CD4-positive, alpha-beta T cell treated with Interleukin-6 for 4 hours (primary cell): ENCODE results near the gene MVB12B.

Experiments
- DNase-seq: peaks from one replicate; pipeline ENCODE4 v3.0.0-alpha.2; 2020; ENCODE audit warnings: mixed read lengths

The MVB12B gene

GRCh38 chr9:126435626-126436025 lies 109.0 kb downstream of the MVB12B start:
- no peak for DNase-seq

- DNase-seq = no peak
These were observed 110.1 kb downstream of the MVB12B start for GRCh38 chr9:126436545-126437267.

- DNase-seq = no peak
These were observed 110.6 kb downstream of the MVB12B start for GRCh38 chr9:126437268-126437666.

GRCh38 chr9:126437701-126438100 lies 111.1 kb downstream of the MVB12B start:
- DNase-seq = no peak

GRCh38 chr9:126438741-126439401 lies 112.2 kb downstream of the MVB12B start:
- DNase-seq = no peak

- no peak for DNase-seq
These were observed 112.8 kb downstream of the MVB12B start for GRCh38 chr9:126439402-126439765.

- no peak for DNase-seq
These were observed 113.4 kb downstream of the MVB12B start for GRCh38 chr9:126439883-126440653.

GRCh38 chr9:126440940-126441339 lies 114.3 kb downstream of the MVB12B start:
- DNase-seq = no peak

GRCh38 chr9:126442636-126443035 lies 116.0 kb downstream of the MVB12B start:
- no peak for DNase-seq

- no peak for DNase-seq
These were observed 116.5 kb downstream of the MVB12B start for GRCh38 chr9:126443144-126443543.

GRCh38 chr9:126448136-126448535 lies 121.5 kb downstream of the MVB12B start:
- no peak for DNase-seq

- no peak for DNase-seq
These were observed 122.4 kb downstream of the MVB12B start for GRCh38 chr9:126448865-126449577.

GRCh38 chr9:126449725-126450667 lies 123.4 kb downstream of the MVB12B start:
- DNase-seq = no peak

- no peak for DNase-seq
These were observed 124.1 kb downstream of the MVB12B start for GRCh38 chr9:126450668-126451205.

- no peak for DNase-seq
These were observed 124.8 kb downstream of the MVB12B start for GRCh38 chr9:126451316-126451885.

GRCh38 chr9:126452106-126452505 lies 125.5 kb downstream of the MVB12B start:
- no peak for DNase-seq

- no peak for DNase-seq
These were observed 126.7 kb downstream of the MVB12B start for GRCh38 chr9:126453156-126453963.

- no peak for DNase-seq
These were observed 127.6 kb downstream of the MVB12B start for GRCh38 chr9:126454215-126454614.

GRCh38 chr9:126454795-126455194 lies 128.2 kb downstream of the MVB12B start:
- no peak for DNase-seq

- no peak for DNase-seq
These were observed 130.0 kb downstream of the MVB12B start for GRCh38 chr9:126456441-126457174.
